ENCODE results near the gene CCDC191. TPM values are rescaled to one million over a fixed set of nuclear protein-coding genes. Genes with fewer than 3 reads are reported as not detected.

The CCDC191 gene
- total RNA-seq, 2 experiments from 2014 or later = 2.6 to 3.0 TPM

DNA sequence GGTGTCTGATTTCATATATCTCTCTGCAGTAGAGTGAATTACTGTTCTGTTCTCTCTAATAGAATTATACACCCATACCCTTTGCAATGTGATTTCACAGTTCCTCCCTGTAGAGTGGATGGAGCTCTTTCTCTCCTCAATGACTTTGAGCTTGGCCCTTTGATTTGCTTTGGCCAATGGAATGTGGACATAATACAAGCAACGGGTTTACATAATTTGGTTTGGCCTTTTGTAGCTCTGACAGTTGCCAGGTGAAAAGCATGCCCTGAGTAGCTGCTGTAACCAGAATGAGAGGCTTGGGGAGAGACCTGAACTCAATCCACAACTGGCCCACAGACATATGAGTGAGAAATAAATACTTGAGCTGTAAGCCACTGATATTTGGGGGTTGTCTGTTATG lies 76.4 kb downstream of the CCDC191 start:
- ChIA-PET POLR2A (no interaction called here), CTCF (no interaction called here)
- Mint-ChIP-seq H3K27me3 (no peaks in the 10 kb centered on the region), H3K4me1 (no peaks in the 10 kb centered on the region), H3K36me3 (ENCODE audit: low read depth) (no peaks in the 10 kb centered on the region), H3K27ac (no peak overlapping the region), H3K9me3 (no peaks in the 10 kb centered on the region), H3K4me3 (no peak overlapping the region)
- DNase-seq = no peak

GRCh38 chr3:113977822-113978221 lies 78.5 kb downstream of the CCDC191 start:
- Mint-ChIP-seq H3K4me1 (no peaks in the 10 kb centered on the region), H3K36me3 (ENCODE audit: low read depth) (peaks cover 14% of the 10 kb centered on the region), H3K27ac (no peak overlapping the region), H3K9me3 (peaks cover 11% of the 10 kb centered on the region), H3K27me3 (no peaks in the 10 kb centered on the region), H3K4me3 (no peak overlapping the region)
- DNase-seq = no peak
- ChIA-PET CTCF (no interaction called here), POLR2A (no interaction called here)

DNA sequence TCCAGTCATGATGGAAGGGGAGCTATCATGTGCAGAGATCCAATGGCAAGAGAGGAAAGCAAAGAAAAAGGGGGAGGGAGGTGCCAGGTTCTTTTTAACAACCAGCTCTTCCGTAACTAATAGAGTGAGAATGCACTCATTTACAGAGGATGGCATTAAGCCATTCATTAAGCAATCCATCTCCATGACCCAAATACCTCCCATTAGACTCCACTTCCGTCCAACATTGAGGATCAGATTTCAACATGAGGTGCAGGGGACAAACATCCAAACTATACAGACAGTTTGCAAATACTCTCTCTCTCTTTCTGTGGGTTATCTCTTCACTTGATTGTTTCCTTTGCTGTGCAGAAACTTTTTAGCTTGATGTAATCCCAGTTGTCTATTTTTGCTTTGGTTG lies 87.3 kb downstream of the CCDC191 start:
- peaks cover 16% of the 10 kb centered on the region for H3K9me3 Mint-ChIP-seq
- no peak overlapping the region for H3K4me3 Mint-ChIP-seq
- no peaks in the 10 kb centered on the region for H3K27me3 Mint-ChIP-seq
- ChIA-PET POLR2A (no interaction called here), CTCF (interaction anchor here (0.6 kb wide), 1 partner anchor 870 kb away, joined by 4 read pairs; no protein-coding TSS in a partner anchor)
- H3K36me3 Mint-ChIP-seq (ENCODE audit: low read depth) = peaks cover 15% of the 10 kb centered on the region
- no peak for DNase-seq
- no peak overlapping the region for H3K27ac Mint-ChIP-seq
- H3K4me1 Mint-ChIP-seq = peaks cover 7% of the 10 kb centered on the region

DNA sequence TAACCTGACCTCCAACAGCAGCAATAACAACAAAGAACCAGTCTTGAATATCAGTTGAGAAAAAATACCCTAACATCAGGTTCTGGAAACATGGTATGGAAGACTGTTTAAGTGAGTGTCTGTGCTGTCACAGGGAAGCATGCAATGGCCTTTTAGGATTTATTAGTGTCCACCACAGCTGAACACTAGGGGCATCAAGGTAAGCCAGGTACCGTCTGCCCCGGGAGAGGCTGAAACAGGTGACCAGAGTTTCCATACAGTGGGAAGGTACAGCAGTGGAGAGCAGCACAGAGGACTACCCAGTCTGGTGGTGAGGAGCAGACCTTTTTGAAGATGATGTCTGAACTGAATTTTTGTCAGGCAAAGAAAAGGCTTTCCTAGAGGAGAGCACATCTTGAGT lies 90.2 kb downstream of the CCDC191 start:
- CTCF ChIA-PET = no interaction called here

GRCh38 chr3:113963879-113964278 lies 92.4 kb downstream of the CCDC191 start:
- DNase-seq = no peak
- Mint-ChIP-seq H3K36me3 (ENCODE audit: low read depth) (no peaks in the 10 kb centered on the region), H3K4me3 (no peak overlapping the region), H3K27me3 (no peaks in the 10 kb centered on the region), H3K27ac (no peak overlapping the region), H3K9me3 (no peaks in the 10 kb centered on the region), H3K4me1 (peaks cover 11% of the 10 kb centered on the region)
- ChIA-PET CTCF (interaction anchor here (1.4 kb wide), 1 partner anchor 119 kb away, joined by 3 read pairs; no protein-coding TSS in a partner anchor), POLR2A (no interaction called here)

More for the DNA sequence above, 90.2 kb downstream of the CCDC191 start:
- peaks cover 11% of the 10 kb centered on the region for H3K4me1 Mint-ChIP-seq
- H3K36me3 Mint-ChIP-seq (ENCODE audit: low read depth) = no peaks in the 10 kb centered on the region
- H3K27me3 Mint-ChIP-seq = no peaks in the 10 kb centered on the region
- no peak overlapping the region for H3K4me3 Mint-ChIP-seq
- POLR2A ChIA-PET = no interaction called here
- DNase-seq = no peak
- no peak overlapping the region for H3K27ac Mint-ChIP-seq
- H3K9me3 Mint-ChIP-seq = no peaks in the 10 kb centered on the region

DNA sequence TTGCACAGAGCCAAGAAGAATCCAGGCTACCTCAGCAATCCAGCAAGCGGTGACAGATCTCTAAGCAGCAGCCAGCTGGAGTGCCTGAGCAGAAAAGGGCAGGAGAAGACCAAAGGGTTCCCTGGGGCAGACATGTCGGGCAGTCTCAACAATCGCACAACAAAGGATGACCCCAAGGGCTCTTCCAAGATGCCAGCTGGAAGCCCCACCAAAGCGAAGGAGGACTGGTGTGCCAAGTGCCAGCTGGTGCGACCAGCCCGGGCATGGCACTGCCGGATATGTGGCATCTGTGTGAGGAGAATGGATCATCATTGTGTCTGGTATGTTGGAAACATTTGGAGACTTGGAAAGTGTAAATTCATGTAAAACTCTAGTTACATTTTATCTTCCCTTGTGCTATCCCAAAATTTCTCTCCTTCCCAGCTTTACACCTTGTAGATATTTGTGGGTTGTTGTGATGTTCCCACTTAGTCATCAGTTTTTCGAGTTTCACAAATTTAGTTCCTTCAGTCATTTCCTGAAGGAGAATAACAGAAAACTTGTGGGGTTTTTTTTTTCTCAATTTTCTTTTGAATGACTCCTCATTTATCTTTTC lies 102.1 kb downstream of the CCDC191 start:
- Mint-ChIP-seq H3K4me3 (no peak overlapping the region), H3K4me1 (peaks cover 18% of the 10 kb centered on the region)

GRCh38 chr3:113953677-113954076 lies 102.6 kb downstream of the CCDC191 start:
- Mint-ChIP-seq H3K27ac (no peak overlapping the region), H3K4me1 (peaks cover 21% of the 10 kb centered on the region), H3K36me3 (ENCODE audit: low read depth) (no peaks in the 10 kb centered on the region), H3K9me3 (no peaks in the 10 kb centered on the region), H3K4me3 (no peak overlapping the region), H3K27me3 (peaks cover 9% of the 10 kb centered on the region)
- POLR2A ChIA-PET = no interaction called here
- DNase-seq = no peak
- CTCF ChIA-PET = no interaction called here

More for the DNA sequence above, 102.1 kb downstream of the CCDC191 start:
- no peak for DNase-seq
- no peaks in the 10 kb centered on the region for H3K36me3 Mint-ChIP-seq (ENCODE audit: low read depth)
- H3K27ac Mint-ChIP-seq = no peak overlapping the region
- peaks cover 5% of the 10 kb centered on the region for H3K27me3 Mint-ChIP-seq
- ChIA-PET CTCF (no interaction called here), POLR2A (no interaction called here)
- H3K9me3 Mint-ChIP-seq = no peaks in the 10 kb centered on the region

- ChIA-PET CTCF (no interaction called here), POLR2A (no interaction called here)
- peaks cover 23% of the 10 kb centered on the region for H3K4me1 Mint-ChIP-seq
- H3K36me3 Mint-ChIP-seq (ENCODE audit: low read depth) = no peaks in the 10 kb centered on the region
- DNase-seq = no peak
- peaks cover 11% of the 10 kb centered on the region for H3K27me3 Mint-ChIP-seq
- H3K27ac Mint-ChIP-seq = no peak overlapping the region
- no peak overlapping the region for H3K4me3 Mint-ChIP-seq
- no peaks in the 10 kb centered on the region for H3K9me3 Mint-ChIP-seq
Measured at GRCh38 chr3:113952921-113953320, 103.4 kb downstream of the CCDC191 start.

DNA sequence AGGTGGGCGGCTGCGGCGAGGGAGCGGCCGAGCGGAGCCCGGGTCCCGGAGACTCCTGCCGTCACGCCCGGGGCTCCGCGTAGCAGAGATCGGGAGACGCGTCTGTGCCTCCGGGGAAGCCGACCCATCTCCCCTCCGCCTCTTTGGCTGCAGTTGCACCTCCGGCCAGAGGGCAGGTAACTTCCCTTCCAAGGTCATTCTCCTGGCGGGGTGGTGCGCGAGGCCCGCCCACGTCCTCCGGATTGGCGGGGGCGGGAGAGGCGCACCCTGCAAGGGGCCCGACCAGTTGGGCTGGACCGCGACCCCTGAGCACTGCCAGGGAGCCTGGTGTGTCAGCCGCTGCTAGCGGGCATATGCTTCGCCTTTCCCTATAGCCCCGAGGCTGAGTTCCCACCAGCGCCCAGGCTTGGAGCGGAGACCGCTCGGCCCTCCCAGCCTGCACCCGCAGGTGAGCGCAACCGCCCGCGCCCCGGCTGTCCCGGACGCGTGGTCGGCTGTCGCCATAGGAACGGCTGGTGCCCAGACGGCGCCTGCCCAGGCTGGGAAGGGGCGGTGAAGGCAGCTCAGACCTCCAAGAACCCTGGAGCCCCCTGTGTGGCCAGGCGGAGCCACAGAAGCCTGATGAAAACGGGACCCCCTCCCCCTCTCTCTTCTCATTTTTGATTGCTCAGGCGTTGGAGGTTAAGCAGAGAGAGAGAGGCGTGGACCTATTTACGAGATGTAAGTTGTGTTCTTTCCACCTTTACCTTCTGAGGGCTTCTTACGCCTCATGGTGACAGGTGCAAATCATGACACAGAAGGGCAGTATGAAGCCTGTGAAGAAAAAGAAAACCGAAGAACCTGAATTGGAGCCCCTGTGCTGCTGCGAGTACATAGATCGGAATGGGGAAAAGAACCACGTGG lies 108.1 kb downstream of the CCDC191 start:
- POLR2A ChIA-PET = no interaction called here
- DNase-seq = peak; percentile 31
- peaks cover 15% of the 10 kb centered on the region for H3K4me1 Mint-ChIP-seq
- CTCF ChIA-PET = no interaction called here
- H3K4me3 Mint-ChIP-seq = peak overlapping the region; percentile 57
- peaks cover 34% of the 10 kb centered on the region for H3K27me3 Mint-ChIP-seq
- no peaks in the 10 kb centered on the region for H3K9me3 Mint-ChIP-seq
- H3K27ac Mint-ChIP-seq = no peak overlapping the region
- no peaks in the 10 kb centered on the region for H3K36me3 Mint-ChIP-seq (ENCODE audit: low read depth)

- H3K4me3 Mint-ChIP-seq = peak within 1 kb of the TSS; percentile 75
- no peaks in the 10 kb centered on the region for H3K9me3 Mint-ChIP-seq
- CTCF ChIA-PET = no interaction called here
- DNase-seq = peak; percentile 68
- peaks cover 36% of the 10 kb centered on the region for H3K27me3 Mint-ChIP-seq
- POLR2A ChIA-PET = no interaction called here
- no peaks in the 10 kb centered on the region for H3K36me3 Mint-ChIP-seq (ENCODE audit: low read depth)
- H3K4me1 Mint-ChIP-seq = peaks cover 14% of the 10 kb centered on the region
- H3K27ac Mint-ChIP-seq = no peak within 1 kb of the TSS
Measured at GRCh38 chr3:113947372-113948014, 108.8 kb downstream of the CCDC191 start, which contains the start of gene ZDHHC23. Gene ZDHHC23, plus strand, starts transcription at chr3:113948013. Its CDS starts 790 bp downstream, at chr3:113948803.

GRCh38 chr3:113946831-113947230 lies 109.5 kb downstream of the CCDC191 start:
- no peaks in the 10 kb centered on the region for H3K9me3 Mint-ChIP-seq
- ChIA-PET POLR2A (no interaction called here), CTCF (no interaction called here)
- no peak for DNase-seq
- H3K4me1 Mint-ChIP-seq = peaks cover 14% of the 10 kb centered on the region
- no peaks in the 10 kb centered on the region for H3K36me3 Mint-ChIP-seq (ENCODE audit: low read depth)
- H3K4me3 Mint-ChIP-seq = peak overlapping the region; percentile 75
- H3K27me3 Mint-ChIP-seq = peaks cover 39% of the 10 kb centered on the region
- no peak overlapping the region for H3K27ac Mint-ChIP-seq

DNA sequence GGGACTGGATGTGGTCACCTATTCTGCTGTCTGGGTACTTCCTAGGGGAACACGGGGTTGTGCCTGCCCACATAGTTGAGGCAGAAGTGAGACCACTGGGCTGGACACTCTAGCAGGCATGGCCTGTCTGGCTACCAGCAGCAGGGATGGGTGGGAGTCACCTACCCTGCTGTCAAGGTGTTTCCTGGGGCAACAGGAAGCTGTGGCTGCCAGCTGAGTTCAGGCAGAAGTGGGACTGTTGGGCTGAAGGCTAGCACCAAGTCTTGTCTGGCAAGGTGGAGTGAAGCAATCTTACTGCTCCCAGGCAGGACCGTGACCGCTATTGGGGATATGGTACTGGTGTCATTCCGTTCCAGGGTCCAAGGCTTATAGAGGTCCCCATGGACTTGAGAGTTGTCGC lies 128.8 kb downstream of the CCDC191 start:
- peaks cover 1% of the 10 kb centered on the region for H3K4me1 Mint-ChIP-seq
- peaks cover 10% of the 10 kb centered on the region for H3K36me3 Mint-ChIP-seq (ENCODE audit: low read depth)
- no peak overlapping the region for H3K4me3 Mint-ChIP-seq
- CTCF ChIA-PET = no interaction called here
- peaks cover 16% of the 10 kb centered on the region for H3K27me3 Mint-ChIP-seq
- no peak overlapping the region for H3K27ac Mint-ChIP-seq
- POLR2A ChIA-PET = no interaction called here
- H3K9me3 Mint-ChIP-seq = peaks cover 25% of the 10 kb centered on the region
- DNase-seq = no peak

- H3K4me3 Mint-ChIP-seq = no peak overlapping the region
- ChIA-PET POLR2A (no interaction called here), CTCF (interaction anchor here (1.4 to 3.6 kb wide), 3 partner anchors 67 to 75 kb away, joined by 3 to 32 read pairs (median 9); partner anchors contain the start of gene GRAMD1C)
Measured at GRCh38 chr3:113914646-113915045, 141.7 kb downstream of the CCDC191 start.

More at GRCh38 chr3:113914646-113915045, 141.7 kb downstream of the CCDC191 start:
- H3K27me3 Mint-ChIP-seq = no peaks in the 10 kb centered on the region
- DNase-seq = no peak
- H3K36me3 Mint-ChIP-seq (ENCODE audit: low read depth) = no peaks in the 10 kb centered on the region
- no peak overlapping the region for H3K27ac Mint-ChIP-seq
- peaks cover 8% of the 10 kb centered on the region for H3K4me1 Mint-ChIP-seq
- no peaks in the 10 kb centered on the region for H3K9me3 Mint-ChIP-seq

Data from activated CD4-positive, alpha-beta memory T cell treated with anti-CD3 and anti-CD28 coated beads, Interleukin-2, amount 10 ng/mL, durations not matched to agents 7 days and 5 days (primary cell).